GM18951 (cell line): ENCODE results near the gene CGNL1.

ENCODE experiments used
- POLR2A ChIP-seq: IDR thresholded peaks from 4 replicates; pipeline ENCODE4 v1.6.1; 2011; ENCODE audit warnings: mild to moderate bottlenecking; ENCODE audit not compliant: insufficient read length, insufficient read depth; ENCODE audit errors: extremely low read depth
- in situ Hi-C: fragments of 300-500 bp; cut with MboI; formaldehyde crosslinking; loops from one replicate; pipeline ENCODE4 v1.12.0; 2022; ENCODE audit warnings: low sequenced_read_pairs, mixed read lengths, inconsistent platforms; ENCODE audit not compliant: unreplicated experiment

The CGNL1 gene

DNA sequence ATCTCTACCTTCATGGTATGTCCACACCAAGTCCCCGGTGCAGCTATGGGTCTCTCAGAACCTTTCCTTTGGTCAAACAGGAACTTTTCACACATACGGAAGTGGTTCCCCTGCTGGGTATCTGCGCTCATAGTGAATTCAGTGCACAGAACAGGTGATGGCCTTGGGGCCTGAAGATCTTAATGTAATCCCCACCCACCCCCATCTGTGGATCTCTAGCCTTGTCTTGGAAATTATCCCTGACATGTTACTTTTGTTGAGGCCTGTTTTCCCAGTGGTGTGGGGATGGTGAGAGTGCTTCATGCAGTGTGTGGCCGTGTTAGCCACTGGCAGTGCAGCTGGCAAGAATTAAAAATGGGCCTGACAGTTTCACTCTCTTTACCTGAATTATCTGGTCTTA is 143.5 kb downstream of the CGNL1 start:
- in situ Hi-C loops: no loop called here
- TF ChIP-seq POLR2A: no peak

DNA sequence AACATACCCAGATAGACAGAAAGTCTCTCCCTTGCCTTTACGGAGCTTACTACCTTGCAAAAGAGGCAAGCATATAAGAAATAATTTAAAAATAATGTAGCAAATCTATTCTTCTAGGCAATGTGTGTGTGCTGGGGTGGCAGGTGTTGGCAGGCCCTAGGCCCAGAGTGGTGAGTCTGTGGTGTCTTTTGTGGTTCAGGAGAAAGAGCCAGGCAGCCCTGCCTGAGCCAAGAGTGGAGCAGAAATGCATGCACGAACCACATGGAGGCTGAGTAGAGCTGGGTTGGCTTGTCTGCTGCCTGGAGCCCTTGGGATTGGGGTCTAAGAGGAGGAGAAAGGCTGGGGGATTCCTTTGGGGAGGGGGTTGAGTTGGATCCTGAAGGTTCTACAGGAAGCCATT is 145.2 kb downstream of the CGNL1 start:
- no peak for TF ChIP-seq POLR2A
- in situ Hi-C loops: no loop called here

DNA sequence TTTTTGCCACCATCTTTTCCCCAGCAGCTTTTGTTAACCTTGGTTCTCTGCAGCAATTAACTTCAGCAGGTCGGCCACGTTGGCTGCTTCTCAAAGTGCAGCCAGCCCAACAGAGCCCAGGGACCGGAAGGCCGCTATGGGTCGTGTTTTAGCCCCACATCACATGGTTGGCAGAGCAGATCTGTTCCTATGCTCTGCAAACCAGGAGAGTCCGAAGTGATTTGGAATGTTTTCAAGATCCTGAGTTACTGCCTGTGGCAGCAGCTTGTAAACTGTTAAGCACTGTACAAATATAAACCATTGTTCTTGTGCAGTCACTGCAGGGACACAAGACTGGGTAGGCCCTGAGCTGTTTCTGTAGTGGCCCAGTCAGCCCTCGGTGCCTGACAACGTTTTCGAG is 145.8 kb downstream of the CGNL1 start:
- in situ Hi-C loops: no loop called here
- TF ChIP-seq POLR2A: no peak

DNA sequence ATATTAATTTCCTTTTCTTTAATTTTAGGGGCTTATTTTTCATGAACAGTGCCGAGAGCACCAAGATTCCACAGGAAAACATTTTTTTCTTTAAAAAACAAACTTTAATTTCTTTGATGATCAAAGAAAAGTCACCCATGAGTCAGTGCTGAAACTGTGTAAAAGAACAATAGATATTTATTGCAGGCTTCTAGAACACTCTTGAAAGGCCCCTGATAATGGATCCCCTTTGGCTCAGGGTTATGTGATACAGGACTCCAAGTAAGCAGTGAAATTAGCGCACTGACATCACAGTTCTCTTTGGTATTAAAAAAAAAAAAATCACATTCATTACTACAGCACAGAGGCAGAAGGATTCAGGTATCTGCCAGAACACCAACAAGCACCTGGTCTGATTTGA is 149.3 kb downstream of the CGNL1 start:
- in situ Hi-C loops: loop anchor here (5.0 to 25.0 kb wide), 2 partner anchors 188 to 713 kb away; no protein-coding TSS in a partner anchor
- TF ChIP-seq POLR2A: no peak

DNA sequence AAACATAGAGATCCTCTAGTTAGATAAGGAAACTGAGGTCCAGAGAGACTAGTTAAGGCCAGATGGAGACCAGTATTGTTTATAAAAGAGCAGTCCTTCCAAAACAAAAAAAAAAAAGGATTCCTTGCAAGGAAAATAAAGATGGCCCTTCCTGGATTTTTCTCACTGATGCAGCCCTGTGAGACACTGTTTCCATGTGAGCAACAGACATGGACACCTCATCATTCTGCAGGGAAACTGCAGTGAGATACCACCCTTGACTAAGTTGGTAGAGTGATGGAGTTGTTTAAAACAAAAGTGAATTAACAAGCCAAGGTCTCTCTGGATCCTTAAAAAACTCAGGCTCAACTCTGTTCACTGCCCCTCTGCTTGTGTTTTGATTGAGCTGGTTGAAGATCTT is 149.8 kb downstream of the CGNL1 start:
- in situ Hi-C loops: loop anchor here (5.0 to 25.0 kb wide), 2 partner anchors 189 to 714 kb away; no protein-coding TSS in a partner anchor
- no peak for TF ChIP-seq POLR2A

DNA sequence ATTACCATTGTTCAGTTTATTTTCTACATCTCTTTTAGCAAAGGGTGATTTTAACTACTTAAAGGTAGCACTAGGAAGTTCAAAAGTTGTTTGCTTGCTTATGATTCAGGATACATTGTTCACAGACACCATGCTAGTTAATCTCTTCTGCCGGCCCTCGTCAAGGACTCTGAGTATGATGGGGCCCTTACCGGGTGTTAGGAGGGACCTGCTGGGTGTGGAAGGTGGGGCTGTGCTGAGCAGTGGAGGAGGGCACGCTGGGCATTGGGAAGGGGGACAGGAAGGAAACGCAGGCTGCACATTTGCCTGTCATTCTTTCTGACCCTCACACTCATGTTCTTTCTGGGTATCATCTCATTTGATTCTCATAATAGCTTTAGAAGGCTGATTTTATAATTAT is 150.3 kb downstream of the CGNL1 start:
- in situ Hi-C loops: loop anchor here (5.0 to 25.0 kb wide), 2 partner anchors 189 to 714 kb away; no protein-coding TSS in a partner anchor
- TF ChIP-seq POLR2A: no peak

DNA sequence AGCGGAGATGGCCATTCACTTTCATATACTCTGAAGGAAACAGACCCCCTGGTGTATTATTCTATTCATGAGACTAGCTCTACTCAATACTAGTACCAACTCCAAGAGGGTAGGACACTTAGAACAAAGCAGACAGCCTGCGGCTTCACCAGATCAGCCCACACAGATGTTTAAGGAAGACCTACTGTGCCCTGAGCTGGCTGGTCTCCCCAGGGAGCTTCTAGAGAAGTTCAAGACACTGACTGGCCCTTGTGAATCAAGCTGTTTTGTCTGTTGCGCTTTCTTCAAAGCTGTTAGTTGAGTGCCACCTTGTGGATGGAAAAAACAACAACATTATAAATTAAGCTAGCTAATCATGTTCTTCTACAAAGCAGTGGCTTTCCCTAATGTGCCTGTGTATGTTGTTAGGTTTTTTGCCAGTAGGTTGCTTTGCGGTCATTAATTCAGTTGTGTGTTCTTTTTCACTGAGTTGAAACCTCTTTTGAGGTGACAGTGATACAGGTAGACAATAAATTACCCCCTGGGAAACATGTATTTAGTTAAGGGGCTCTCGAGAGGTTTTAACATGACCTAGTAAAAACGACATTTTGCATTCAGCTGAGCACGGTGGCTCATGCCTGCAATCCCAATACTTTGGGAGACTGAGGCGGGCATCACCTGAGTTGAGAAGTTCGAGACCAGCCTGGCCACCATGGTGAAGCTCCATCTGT is 151.2 kb downstream of the CGNL1 start:
- no peak for TF ChIP-seq POLR2A
- in situ Hi-C loops: loop anchor here (5.0 to 25.0 kb wide), 2 partner anchors 190 to 715 kb away; no protein-coding TSS in a partner anchor

DNA sequence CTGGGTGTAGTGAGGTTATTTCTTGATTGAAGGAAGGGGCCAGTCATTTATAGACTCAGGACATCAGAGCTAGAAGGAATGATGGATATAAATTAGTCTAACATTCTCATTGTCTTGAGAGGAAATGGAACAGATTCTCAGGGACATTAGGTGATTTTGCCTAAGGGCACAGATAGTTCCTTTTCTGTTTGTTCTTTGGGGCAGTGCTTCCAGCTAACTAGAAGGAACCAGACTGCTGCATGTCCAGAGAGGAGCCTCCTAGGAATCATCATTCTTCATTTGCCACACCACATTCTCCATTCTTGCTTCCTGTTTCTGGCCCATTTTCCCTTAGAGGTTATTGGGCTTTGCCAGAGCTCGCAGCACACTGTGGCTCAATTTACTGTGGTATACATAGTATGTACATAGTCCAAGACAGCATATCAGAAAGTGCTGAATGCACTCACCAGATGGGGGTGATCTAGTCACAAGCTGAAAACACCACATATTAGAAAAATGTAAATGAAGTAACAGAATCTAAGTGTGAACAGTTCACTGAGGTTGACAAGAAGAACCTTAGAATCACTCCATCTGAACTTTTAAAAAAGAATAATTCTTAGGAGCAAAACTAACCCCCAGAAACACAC is 152.7 kb downstream of the CGNL1 start:
- in situ Hi-C loops: loop anchor here (5.0 to 25.0 kb wide), 2 partner anchors 192 to 717 kb away; no protein-coding TSS in a partner anchor
- TF ChIP-seq POLR2A: no peak

DNA sequence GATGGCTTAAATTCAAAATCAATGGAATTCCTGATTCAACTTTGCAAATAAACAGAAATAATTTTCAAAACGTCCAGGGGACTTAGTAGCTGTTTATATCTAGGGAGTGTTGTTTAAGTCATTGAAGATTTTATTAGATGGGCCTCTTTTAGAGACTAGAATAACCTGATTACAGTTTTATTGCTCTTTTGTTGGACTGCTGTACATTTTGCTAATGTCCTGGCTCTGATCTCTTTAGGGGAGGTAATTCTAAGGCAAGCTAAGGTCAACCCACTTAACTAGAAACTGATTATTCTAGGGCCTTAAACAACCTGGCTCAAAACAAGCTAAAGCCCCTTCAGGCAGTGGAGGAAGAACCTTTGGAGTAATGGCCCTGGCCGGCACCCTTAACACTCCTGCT is 153.4 kb downstream of the CGNL1 start:
- in situ Hi-C loops: loop anchor here (5.0 to 25.0 kb wide), 3 partner anchors 192 to 717 kb away; no protein-coding TSS in a partner anchor

DNA sequence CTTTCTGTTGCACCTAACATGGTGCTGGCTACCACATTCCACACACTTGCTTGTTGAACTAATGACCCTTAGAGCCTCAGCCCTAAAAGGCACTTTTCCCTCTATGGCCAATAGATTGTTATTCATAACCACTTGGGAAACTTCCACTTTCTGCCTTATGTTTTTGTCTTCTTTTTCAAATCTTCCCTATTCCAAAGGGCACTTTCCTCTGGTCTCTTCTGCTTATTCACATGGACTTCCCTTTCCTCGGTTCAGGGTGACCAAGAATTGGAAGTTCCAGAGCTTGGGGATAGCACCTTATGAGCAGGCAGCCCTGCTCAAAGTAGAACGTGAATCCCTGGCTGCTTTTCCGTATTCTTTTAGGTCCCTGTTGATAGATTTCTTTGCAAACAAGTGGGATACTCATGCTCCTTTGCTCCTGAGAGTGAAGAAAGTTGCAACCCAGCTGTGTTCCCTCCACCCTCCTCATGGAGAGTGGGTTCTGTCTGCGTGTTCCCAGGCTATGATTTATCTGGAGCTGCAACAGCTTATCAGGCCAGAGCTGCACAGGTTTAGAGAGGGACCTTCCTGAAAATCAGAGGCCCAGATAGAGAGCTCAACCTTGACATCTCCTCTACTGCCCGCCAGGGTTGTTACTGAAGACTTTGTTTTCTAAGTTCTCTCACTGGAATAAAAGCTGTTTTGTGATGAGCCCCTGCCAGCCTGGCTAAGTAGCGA is 156.6 kb downstream of the CGNL1 start:
- in situ Hi-C loops: loop anchor here (10.0 to 25.0 kb wide), 2 partner anchors 388 to 721 kb away; no protein-coding TSS in a partner anchor
- TF ChIP-seq POLR2A: no peak

More for the DNA sequence above, 153.4 kb downstream of the CGNL1 start:
- no peak for TF ChIP-seq POLR2A

DNA sequence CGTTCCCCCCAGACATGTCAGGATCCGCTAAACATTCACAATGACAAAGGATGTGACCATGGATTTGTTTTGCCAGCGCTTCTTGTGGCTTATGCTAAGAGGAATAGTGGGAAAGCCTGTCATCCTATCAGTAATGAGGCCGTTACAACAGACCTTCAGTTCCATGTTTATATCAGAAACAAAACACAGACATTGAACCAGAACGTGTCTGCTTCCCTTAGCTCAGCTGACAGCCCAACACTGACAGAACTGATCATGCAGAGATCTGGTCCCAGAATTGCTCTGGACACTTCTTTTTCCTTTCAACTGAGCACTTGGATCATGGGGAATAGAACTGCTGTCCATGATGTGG is 157.1 kb downstream of the CGNL1 start:
- no peak for TF ChIP-seq POLR2A
- in situ Hi-C loops: loop anchor here (10.0 to 25.0 kb wide), 2 partner anchors 389 to 721 kb away; no protein-coding TSS in a partner anchor

DNA sequence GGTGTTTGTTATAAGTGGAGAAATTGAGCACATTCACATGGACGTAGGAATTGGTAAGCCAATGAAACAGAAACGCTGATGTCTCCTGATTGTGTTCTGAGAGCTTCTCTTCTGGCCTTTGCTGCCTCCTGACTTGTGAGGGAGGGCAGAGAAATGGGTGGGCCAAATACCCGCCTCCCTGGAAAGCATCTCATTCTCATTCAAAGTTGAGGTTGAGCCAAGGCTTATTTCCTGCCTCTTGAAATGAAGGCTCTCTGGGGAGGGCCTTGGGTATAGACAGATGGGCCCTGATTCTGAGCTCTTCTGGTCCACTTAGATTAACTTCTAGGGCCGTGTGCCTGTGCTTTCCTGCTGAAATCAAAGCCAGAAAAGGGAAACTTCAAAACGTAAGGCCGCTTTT is 158.0 kb downstream of the CGNL1 start:
- no peak for TF ChIP-seq POLR2A
- in situ Hi-C loops: loop anchor here (10.0 to 25.0 kb wide), 2 partner anchors 389 to 722 kb away; no protein-coding TSS in a partner anchor

DNA sequence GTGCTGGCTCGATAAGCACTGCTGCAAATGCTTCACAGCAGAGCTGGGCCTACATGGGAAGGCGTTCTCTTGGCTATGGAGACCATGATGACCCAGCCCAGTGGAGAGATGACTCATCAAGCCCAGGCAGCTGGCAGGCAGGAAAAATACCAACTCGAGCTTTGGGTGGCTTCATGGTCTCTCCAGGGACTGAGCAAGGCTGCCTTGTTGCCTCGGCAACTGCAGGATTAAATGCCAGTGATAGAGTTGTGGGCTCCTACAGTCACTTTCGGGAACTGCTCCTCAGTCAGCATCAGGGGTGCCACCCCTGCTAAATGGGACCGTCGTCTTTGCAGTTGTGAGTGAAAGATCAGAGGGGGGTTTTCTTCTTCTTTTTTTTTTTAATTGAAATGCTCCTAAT is 160.8 kb downstream of the CGNL1 start:
- in situ Hi-C loops: loop anchor here (10.0 to 25.0 kb wide), 2 partner anchors 392 to 725 kb away; no protein-coding TSS in a partner anchor
- no peak for TF ChIP-seq POLR2A
